WTC11 (cell line): ENCODE data around the gene CSF1. TPM values are rescaled to one million over a fixed set of nuclear protein-coding genes. Genes with fewer than 3 reads are reported as not detected.

Source experiments
- ATAC-seq: fragments of 200-7000 bp; cut with Tn5 transposase; 2 replicates; pipeline ENCODE4 v1.10.0; 2021; ENCODE audit warnings: mild to moderate bottlenecking, moderate library complexity
- CTCF ChIA-PET: fragments of 300-600 bp; sonication (Branson Sonifier 250); formaldehyde crosslinking; loops from one replicate; lab custom pipeline; 2021; ENCODE audit warnings: antibody characterized with exemption; lab: Charles Lee
- POLR2A ChIA-PET: fragments of 350-600 bp; sonication (Branson Sonifier 250); formaldehyde crosslinking; loops from one replicate; lab custom pipeline; 2021; ENCODE audit warnings: antibody characterized with exemption; lab: Charles Lee
- DNase-seq: peaks from one replicate; pipeline ENCODE4 v3.0.0; 2021; ENCODE audit warnings: low spot score
- H3K27ac Mint-ChIP-seq: 2 replicates; pipeline ENCODE4 v1.8.0; 2021; ENCODE audit warnings: mixed read lengths
- H3K27me3 Mint-ChIP-seq: 2 replicates; pipeline ENCODE4 v1.8.0; 2021; ENCODE audit warnings: low read depth, mild to moderate bottlenecking, moderate library complexity, mixed read lengths
- H3K36me3 Mint-ChIP-seq: 2 replicates; pipeline ENCODE4 v1.8.0; 2021; ENCODE audit warnings: mixed read lengths
- H3K4me1 Mint-ChIP-seq: 2 replicates; pipeline ENCODE4 v1.8.0; 2022; ENCODE audit warnings: mixed read lengths
- H3K4me3 Mint-ChIP-seq: 2 replicates; pipeline ENCODE4 v1.8.0; 2021; ENCODE audit warnings: mild to moderate bottlenecking, moderate library complexity, mixed read lengths
- H3K9me3 Mint-ChIP-seq: 2 replicates; pipeline ENCODE4 v1.8.0; 2021; ENCODE audit warnings: mixed read lengths
- CREM ChIP-seq: sonication (generic); formaldehyde crosslinking; IDR thresholded peaks from 2 replicates; pipeline ENCODE4 v1.8.1; 2022; ENCODE audit warnings: mild to moderate bottlenecking, missing genetic modification reagents, moderate library complexity
- ETV6 ChIP-seq: sonication (generic); formaldehyde crosslinking; IDR thresholded peaks from 2 replicates; pipeline ENCODE4 v1.8.1; 2022; ENCODE audit warnings: mild to moderate bottlenecking, missing genetic modification reagents
- FOXJ3 ChIP-seq: sonication (generic); formaldehyde crosslinking; IDR thresholded peaks from 2 replicates; pipeline ENCODE4 v1.9.0; 2021; ENCODE audit warnings: missing genetic modification reagents, mild to moderate bottlenecking, borderline replicate concordance
- GTF2I ChIP-seq: fragments of 250-450 bp; sonication (Bioruptor Pico); conservative IDR thresholded peaks from 2 replicates; pipeline ENCODE4 v1.4.0; 2021; ENCODE audit warnings: mild to moderate bottlenecking
- MXD4 ChIP-seq: fragments of 250-450 bp; sonication (Bioruptor Pico); IDR thresholded peaks from 2 replicates; pipeline ENCODE4 v1.8.0; 2021; ENCODE audit warnings: mild to moderate bottlenecking, moderate library complexity, borderline replicate concordance
- OVOL2 ChIP-seq: fragments of 250-450 bp; sonication (Bioruptor Pico); IDR thresholded peaks from 2 replicates; pipeline ENCODE4 v1.9.0; 2021; ENCODE audit warnings: mild to moderate bottlenecking, borderline replicate concordance
- ZNF121 ChIP-seq: sonication (generic); formaldehyde crosslinking; IDR thresholded peaks from 2 replicates; pipeline ENCODE4 v1.8.0; 2023; ENCODE audit warnings: missing genetic modification reagents
- ZNF138 ChIP-seq: sonication (generic); formaldehyde crosslinking; conservative IDR thresholded peaks from 2 replicates; pipeline ENCODE4 v1.8.1; 2022; ENCODE audit warnings: mild to moderate bottlenecking, moderate library complexity, missing genetic modification reagents
- total RNA-seq: library from RNA; stranded (reverse); gene quantifications from 3 replicates; pipeline ENCODE4 v1.2.3, GENCODE V29; 2021
- TF ChIP-seq, protein P1 (sequence below): sonication (generic); formaldehyde crosslinking; IDR thresholded peaks from 2 replicates; pipeline ENCODE4 v1.8.0; 2023; ENCODE audit warnings: missing genetic modification reagents
- TF ChIP-seq, protein P2 (sequence below): sonication (generic); formaldehyde crosslinking; IDR thresholded peaks from 2 replicates; pipeline ENCODE4 v1.8.0; 2022; ENCODE audit warnings: mild to moderate bottlenecking, missing genetic modification reagents
- TF ChIP-seq, protein P3 (sequence below): fragments of 250-450 bp; sonication (Bioruptor Pico); IDR thresholded peaks from 2 replicates; pipeline ENCODE4 v1.9.0; 2021; ENCODE audit warnings: moderate library complexity, mild to moderate bottlenecking, inconsistent platforms, borderline replicate concordance
- TF ChIP-seq, protein P4 (sequence below): fragments of 250-450 bp; sonication (Bioruptor Pico); IDR thresholded peaks from 2 replicates; pipeline ENCODE4 v1.8.0; 2021; ENCODE audit warnings: mild to moderate bottlenecking
- TF ChIP-seq, protein P5 (sequence below): fragments of 250-450 bp; sonication (Bioruptor Pico); IDR thresholded peaks from 2 replicates; pipeline ENCODE4 v1.9.0; 2021; ENCODE audit warnings: mild to moderate bottlenecking
- TF ChIP-seq, protein P6 (sequence below): sonication (generic); formaldehyde crosslinking; IDR thresholded peaks from 2 replicates; pipeline ENCODE4 v1.8.0; 2022; ENCODE audit warnings: mild to moderate bottlenecking, missing genetic modification reagents
- TF ChIP-seq, protein P7 (sequence below): sonication (generic); formaldehyde crosslinking; IDR thresholded peaks from 2 replicates; pipeline ENCODE4 v1.8.1; 2022; ENCODE audit warnings: missing genetic modification reagents, borderline replicate concordance

Gene CSF1
- total RNA-seq, 1 experiment from 2014 or later = 3.0 TPM

DNA sequence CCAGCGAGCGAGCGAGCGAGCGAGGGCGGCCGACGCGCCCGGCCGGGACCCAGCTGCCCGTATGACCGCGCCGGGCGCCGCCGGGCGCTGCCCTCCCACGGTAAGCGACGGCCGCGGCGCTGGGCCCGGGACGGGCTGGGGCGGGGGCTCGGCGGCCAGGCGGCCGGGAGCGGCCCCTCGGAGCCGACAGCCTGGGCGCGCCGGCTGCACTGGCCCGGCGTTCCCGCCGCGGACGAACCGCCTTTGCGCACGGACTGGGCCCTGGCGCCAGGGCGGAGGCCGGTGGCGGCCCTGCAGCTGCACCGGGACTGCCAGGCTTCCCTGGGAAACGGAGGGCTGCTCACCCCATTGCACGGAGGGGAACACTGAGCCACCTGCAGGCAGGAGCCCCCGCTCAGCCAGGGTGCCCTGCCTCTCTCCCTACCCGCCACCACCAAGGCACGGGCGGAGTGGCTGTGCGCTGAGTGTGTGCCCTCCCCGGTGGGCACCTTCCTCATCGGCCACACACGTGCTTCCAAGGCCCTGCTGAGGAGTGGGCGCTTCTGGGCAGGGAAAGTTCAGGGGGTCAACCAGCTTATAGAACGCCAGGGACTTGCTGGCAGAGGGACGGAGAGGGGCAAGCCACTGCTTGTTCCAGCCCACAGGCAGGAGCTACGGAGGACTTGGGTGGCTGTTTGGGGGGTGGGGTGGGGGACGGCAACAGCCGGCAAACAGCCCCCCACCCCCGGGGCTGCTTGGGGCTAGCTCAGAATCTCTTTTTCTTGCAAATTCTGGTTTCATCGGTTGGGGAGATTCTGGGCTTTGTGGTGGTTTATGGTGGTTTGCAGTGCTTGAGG lies 532 bp downstream of the CSF1 start:
- Mint-ChIP-seq H3K27ac (no peak overlapping the region), H3K27me3 (peaks cover 56% of the 10 kb centered on the region), H3K36me3 (no peaks in the 10 kb centered on the region), H3K4me1 (peaks cover 31% of the 10 kb centered on the region), H3K4me3 (peak overlapping the region; percentile 82), H3K9me3 (no peaks in the 10 kb centered on the region)
- POLR2A ChIA-PET = interaction anchor here (0.9 kb wide), 1 partner anchor 17 kb away, joined by 3 read pairs; no protein-coding TSS in a partner anchor
- ATAC-seq (peak; percentile 59), DNase-seq (peak; percentile 27)
- no peak for TF ChIP-seq FOXJ3 (CRISPR knock-in tag)
- TF ChIP-seq, protein P1, sequence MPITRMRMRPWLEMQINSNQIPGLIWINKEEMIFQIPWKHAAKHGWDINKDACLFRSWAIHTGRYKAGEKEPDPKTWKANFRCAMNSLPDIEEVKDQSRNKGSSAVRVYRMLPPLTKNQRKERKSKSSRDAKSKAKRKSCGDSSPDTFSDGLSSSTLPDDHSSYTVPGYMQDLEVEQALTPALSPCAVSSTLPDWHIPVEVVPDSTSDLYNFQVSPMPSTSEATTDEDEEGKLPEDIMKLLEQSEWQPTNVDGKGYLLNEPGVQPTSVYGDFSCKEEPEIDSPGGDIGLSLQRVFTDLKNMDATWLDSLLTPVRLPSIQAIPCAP (CRISPR knock-in tag) = no peak
- TF ChIP-seq CREM (CRISPR knock-in tag) = no peak
- no peak for TF ChIP-seq MXD4 (CRISPR knock-in tag)
- no peak for TF ChIP-seq ZNF138
- no peak for TF ChIP-seq OVOL2 (CRISPR knock-in tag)
- TF ChIP-seq, protein P2, sequence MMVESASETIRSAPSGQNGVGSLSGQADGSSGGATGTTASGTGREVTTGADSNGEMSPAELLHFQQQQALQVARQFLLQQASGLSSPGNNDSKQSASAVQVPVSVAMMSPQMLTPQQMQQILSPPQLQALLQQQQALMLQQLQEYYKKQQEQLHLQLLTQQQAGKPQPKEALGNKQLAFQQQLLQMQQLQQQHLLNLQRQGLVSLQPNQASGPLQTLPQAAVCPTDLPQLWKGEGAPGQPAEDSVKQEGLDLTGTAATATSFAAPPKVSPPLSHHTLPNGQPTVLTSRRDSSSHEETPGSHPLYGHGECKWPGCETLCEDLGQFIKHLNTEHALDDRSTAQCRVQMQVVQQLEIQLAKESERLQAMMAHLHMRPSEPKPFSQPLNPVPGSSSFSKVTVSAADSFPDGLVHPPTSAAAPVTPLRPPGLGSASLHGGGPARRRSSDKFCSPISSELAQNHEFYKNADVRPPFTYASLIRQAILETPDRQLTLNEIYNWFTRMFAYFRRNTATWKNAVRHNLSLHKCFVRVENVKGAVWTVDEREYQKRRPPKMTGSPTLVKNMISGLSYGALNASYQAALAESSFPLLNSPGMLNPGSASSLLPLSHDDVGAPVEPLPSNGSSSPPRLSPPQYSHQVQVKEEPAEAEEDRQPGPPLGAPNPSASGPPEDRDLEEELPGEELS (CRISPR knock-in tag) = no peak
- TF ChIP-seq ETV6 = no peak
- TF ChIP-seq, protein P3, sequence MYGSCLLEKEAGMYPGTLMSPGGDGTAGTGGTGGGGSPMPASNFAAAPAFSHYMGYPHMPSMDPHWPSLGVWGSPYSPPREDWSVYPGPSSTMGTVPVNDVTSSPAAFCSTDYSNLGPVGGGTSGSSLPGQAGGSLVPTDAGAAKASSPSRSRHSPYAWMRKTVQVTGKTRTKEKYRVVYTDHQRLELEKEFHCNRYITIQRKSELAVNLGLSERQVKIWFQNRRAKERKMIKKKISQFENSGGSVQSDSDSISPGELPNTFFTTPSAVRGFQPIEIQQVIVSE (CRISPR knock-in tag) = no peak
- peak; percentile 94 for TF ChIP-seq GTF2I (CRISPR knock-in tag)
- TF ChIP-seq, protein P4, sequence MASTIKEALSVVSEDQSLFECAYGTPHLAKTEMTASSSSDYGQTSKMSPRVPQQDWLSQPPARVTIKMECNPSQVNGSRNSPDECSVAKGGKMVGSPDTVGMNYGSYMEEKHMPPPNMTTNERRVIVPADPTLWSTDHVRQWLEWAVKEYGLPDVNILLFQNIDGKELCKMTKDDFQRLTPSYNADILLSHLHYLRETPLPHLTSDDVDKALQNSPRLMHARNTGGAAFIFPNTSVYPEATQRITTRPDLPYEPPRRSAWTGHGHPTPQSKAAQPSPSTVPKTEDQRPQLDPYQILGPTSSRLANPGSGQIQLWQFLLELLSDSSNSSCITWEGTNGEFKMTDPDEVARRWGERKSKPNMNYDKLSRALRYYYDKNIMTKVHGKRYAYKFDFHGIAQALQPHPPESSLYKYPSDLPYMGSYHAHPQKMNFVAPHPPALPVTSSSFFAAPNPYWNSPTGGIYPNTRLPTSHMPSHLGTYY (CRISPR knock-in tag) = no peak
- TF ChIP-seq, protein P5, sequence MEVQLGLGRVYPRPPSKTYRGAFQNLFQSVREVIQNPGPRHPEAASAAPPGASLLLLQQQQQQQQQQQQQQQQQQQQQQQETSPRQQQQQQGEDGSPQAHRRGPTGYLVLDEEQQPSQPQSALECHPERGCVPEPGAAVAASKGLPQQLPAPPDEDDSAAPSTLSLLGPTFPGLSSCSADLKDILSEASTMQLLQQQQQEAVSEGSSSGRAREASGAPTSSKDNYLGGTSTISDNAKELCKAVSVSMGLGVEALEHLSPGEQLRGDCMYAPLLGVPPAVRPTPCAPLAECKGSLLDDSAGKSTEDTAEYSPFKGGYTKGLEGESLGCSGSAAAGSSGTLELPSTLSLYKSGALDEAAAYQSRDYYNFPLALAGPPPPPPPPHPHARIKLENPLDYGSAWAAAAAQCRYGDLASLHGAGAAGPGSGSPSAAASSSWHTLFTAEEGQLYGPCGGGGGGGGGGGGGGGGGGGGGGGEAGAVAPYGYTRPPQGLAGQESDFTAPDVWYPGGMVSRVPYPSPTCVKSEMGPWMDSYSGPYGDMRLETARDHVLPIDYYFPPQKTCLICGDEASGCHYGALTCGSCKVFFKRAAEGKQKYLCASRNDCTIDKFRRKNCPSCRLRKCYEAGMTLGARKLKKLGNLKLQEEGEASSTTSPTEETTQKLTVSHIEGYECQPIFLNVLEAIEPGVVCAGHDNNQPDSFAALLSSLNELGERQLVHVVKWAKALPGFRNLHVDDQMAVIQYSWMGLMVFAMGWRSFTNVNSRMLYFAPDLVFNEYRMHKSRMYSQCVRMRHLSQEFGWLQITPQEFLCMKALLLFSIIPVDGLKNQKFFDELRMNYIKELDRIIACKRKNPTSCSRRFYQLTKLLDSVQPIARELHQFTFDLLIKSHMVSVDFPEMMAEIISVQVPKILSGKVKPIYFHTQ = no peak
- TF ChIP-seq, protein P6, sequence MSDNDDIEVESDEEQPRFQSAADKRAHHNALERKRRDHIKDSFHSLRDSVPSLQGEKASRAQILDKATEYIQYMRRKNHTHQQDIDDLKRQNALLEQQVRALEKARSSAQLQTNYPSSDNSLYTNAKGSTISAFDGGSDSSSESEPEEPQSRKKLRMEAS (CRISPR knock-in tag) = 0 out of 2 replicates have a peak, but pooled peaks have one; percentile 30
- TF ChIP-seq, protein P7, sequence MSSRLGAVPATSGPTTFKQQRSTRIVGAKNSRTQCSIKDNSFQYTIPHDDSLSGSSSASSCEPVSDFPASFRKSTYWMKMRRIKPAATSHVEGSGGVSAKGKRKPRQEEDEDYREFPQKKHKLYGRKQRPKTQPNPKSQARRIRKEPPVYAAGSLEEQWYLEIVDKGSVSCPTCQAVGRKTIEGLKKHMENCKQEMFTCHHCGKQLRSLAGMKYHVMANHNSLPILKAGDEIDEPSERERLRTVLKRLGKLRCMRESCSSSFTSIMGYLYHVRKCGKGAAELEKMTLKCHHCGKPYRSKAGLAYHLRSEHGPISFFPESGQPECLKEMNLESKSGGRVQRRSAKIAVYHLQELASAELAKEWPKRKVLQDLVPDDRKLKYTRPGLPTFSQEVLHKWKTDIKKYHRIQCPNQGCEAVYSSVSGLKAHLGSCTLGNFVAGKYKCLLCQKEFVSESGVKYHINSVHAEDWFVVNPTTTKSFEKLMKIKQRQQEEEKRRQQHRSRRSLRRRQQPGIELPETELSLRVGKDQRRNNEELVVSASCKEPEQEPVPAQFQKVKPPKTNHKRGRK (CRISPR knock-in tag) = no peak
- TF ChIP-seq ZNF121 = peak; percentile 89
- CTCF ChIA-PET = interaction anchor here (0.8 to 2.1 kb wide), 10 partner anchors 9 to 134 kb away, joined by 3 to 14 read pairs (median 6); partner anchors contain the start of gene AHCYL1
